Left renal pelvis (tissue), 4 donors: ENCODE results near the gene MS4A6E. TPM values are rescaled to one million over a fixed set of nuclear protein-coding genes. Genes with fewer than 3 reads are reported as not detected.

Experiments
- DNase-seq, 4 donors: peaks; one replicate each; pipeline ENCODE4 v3.0.0-alpha.2; 2013; ENCODE audit warnings: low read depth in 4 of 4, low spot score in 3 of 4
- polyA plus RNA-seq, 4 donors: library from polyadenylated mRNA; unstranded; fragments of 120-200 nt; gene quantifications; one replicate each; pipeline ENCODE4 v1.2.1, GENCODE V29; 2013; ENCODE audit not compliant: insufficient read length in 4 of 4

MS4A6E gene
- polyA plus RNA-seq, 4 donors, result not detected

DNA sequence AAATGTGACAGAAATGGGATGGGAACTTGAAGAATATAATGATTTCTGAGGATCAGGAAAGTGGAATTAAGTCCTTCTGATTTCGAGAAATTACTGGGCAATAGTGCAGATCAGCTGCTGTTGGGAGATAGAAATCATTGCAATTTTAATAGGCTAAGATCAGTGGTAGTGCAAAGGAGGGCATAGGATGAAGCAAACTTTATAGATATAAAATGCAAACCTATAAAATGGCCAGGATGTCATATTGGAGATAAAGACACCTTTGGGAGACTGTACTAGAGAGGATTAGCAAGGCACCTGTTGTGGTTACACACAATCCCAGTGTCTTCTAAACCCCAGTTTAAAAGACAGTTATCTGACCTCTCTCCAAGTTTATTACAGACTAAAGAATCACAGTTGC is 44.8 kb downstream of the MS4A6E start:
- no peak for DNase-seq

DNA sequence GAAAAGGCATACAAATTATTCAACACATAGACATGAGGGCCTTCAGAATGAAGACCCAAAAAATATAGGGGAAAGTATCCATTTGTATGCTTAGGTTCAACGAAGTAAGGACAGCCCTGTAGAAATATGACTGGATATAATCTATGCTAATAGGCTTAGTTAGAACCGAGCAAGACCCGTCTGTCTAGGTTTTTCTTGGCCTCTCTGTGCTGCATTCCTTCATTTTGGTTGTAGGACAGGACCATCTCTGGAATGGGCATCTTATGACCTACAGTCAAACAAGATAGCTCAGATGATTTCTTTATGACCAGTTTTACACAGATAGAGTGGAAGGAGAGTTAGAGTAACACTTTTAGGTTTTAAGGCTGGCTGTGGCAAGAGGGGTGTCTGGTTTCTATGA is 45.7 kb downstream of the MS4A6E start:
- DNase-seq, result no peak

- no peak for DNase-seq
These were observed 48.3 kb downstream of the MS4A6E start for GRCh38 chr11:60375316-60375715.

GRCh38 chr11:60376601-60377000 is 49.5 kb downstream of the MS4A6E start:
- DNase-seq, result no peak

GRCh38 chr11:60377401-60378136 is 50.5 kb downstream of the MS4A6E start:
- no peak for DNase-seq

DNA sequence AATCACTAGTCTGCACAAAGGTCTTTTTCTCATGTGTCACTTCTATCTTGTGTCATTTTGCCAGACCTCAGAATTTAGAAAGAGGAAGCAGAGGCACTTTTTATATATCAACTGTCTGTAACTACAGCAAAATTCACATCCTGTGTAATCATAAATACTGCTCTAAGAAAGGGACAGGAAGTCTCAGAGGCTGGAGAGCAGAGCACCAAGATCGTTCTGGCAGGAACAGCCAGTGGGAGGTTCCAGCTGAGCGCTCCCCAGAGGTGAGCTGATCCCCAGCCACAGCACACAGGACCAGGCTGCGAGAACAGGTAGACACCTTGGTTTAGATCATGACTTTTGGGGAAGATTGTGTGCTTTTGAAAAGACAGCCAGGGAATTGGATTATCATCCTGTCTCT is 51.3 kb downstream of the MS4A6E start, which contains the start of gene MS4A7:
TSS of gene MS4A7 (plus strand) at position 179 of the 400 bp plus-strand sequence. CDS start 4,610 bp downstream, outside the sequence.
- DNase-seq, result no peak

DNA sequence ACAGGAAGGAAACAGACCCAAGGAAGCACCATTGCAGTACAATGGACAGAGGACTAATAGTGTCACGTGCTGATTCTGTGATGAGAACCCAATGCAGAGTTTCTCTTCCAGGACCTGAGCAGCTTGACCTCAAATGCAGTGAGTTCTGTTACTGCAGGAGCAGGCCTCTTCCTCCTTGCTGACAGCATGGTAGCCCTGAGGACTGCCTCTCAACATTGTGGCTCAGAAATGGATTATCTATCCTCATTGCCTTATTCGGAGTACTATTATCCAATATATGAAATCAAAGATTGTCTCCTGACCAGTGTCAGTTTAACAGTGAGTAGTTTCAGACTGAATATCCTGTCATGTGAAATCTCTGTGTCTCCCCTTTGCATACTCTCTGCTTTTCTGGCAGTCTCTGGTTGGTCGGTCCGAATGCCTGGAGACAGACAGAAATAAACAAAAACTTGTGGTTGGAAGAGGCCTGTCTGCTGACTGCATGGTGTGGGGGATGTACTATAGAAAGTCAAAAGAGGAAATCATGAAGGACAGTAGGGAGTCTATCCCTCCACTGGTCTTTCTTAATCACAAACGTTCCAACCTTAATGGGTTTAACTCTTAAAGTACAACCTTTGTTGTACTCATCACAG is 62.3 kb downstream of the MS4A6E start:
- no peak for DNase-seq

DNA sequence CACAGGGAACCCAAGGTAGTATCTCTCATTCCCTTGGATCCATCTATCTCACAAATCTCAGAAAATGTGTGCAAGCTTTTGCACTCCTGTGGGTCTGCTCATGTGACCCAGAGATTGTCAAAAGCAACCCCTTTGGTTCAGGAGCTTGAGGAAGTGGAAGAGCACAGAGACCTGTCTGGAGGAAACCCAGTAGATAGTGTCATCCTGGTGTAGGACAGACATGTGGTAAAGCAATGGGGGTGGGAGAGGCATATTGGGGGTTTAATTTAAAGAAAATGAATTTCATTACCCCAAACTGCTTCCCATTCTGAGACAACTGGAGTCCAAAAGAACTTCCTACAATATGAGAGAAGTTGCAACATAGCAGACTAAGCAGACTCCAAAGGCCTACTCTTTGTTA is 63.4 kb downstream of the MS4A6E start:
- DNase-seq, result no peak

Other genes starting within 250 kb of the MS4A6E start
- gene MS4A2, start 238.6 kb upstream of the MS4A6E start, polyA plus RNA-seq, result under 1 TPM in 2 of 4 donors, not detected in 2; 0.04 to 0.15 TPM
- gene MS4A6A, start 144.2 kb upstream of the MS4A6E start, polyA plus RNA-seq, result 10 to 100 TPM; 15.7 to 33.9 (median 17.0) TPM
- gene MS4A4E, start 84.1 kb upstream of the MS4A6E start, polyA plus RNA-seq, result 1 to 10 TPM in 3 of 4 donors, under 1 TPM in 1; 0.83 to 1.4 (median 1.2) TPM
- gene MS4A4A, start 46.6 kb upstream of the MS4A6E start, polyA plus RNA-seq, result 10 to 100 TPM in 2 of 4 donors, 1 to 10 TPM in 2; 5.9 to 15.3 (median 8.3) TPM
- gene MS4A7, start 51.3 kb downstream of the MS4A6E start, polyA plus RNA-seq, result 10 to 100 TPM in 1 of 4 donors, 1 to 10 TPM in 3; 4.9 to 11.1 (median 5.3) TPM
- under 1 TPM; 0.30 to 0.96 (median 0.36) TPM for gene MS4A14, start 69.2 kb downstream of the MS4A6E start, polyA plus RNA-seq
- gene MS4A5, start 102.3 kb downstream of the MS4A6E start, polyA plus RNA-seq, result not detected
- gene MS4A1, start 128.6 kb downstream of the MS4A6E start, polyA plus RNA-seq, result 1 to 10 TPM in 1 of 4 donors, under 1 TPM in 2, not detected in 1; 0.34 to 2.4 (median 0.37) TPM
- not detected for gene MS4A12, start 165.5 kb downstream of the MS4A6E start, polyA plus RNA-seq
- not detected for gene MS4A13, start 188.1 kb downstream of the MS4A6E start, polyA plus RNA-seq